NCI-H2029 (cell line): ENCODE measurements around the gene TSPAN11.

ENCODE experiments used
- DNase-seq: peaks from one replicate; lab custom pipeline; 2025; lab: John Stamatoyannopoulos, UW

Gene TSPAN11

GRCh38 chr12:30911207-30911606, 15.3 kb upstream of the TSPAN11 start:
- DNase-seq, result no peak

- no peak for DNase-seq
Observed at GRCh38 chr12:30913323-30913722, 13.2 kb upstream of the TSPAN11 start.

DNA sequence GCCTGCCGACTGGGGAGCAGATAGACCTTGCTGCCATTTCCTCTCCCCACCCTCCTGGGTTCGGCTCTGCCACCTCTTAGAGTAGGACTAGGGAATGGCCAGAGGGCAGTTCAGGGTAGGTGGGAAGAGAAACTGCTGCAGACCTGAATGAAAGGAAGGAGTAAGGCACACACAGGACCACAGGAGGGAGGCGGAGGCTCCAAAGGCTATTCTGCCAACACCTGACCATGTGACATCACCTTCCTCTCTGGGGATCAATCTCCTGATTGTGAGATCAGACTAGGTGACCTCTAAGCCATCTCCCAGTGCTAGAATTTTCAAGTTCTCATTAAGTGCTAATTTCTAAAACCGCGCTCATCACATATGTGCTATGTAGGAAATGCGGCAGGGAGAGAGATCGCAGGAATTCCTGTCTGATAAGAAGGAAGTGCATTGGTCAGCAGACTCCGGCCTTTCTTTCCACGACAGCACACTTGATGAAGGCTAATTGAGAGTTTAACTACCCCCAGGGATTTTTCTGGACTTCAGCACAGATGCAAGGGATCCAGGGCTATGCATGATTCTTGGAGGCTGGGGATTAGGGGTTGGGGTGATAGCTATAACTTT, 11.5 kb upstream of the TSPAN11 start:
- DNase-seq, result no peak

DNA sequence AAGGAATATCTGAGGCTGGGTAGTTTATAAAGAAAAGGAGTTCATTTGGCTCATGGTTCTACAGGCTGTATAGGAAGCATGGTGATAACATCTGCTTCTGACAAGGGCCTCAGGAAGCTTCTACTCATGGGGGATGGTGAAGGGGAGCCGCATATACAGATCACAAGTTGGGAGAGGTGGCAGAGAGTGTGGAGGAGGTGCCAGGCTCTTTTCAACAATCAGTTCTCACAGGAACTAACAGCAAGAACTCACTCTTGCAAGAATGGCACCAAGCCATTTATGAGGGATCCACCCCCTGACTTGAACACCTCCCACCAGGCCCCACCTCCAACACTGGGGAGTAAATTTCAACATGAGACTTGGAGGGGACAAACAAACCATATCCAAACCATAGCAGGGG, 3.5 kb upstream of the TSPAN11 start:
- no peak for DNase-seq

- no peak for DNase-seq
Observed at GRCh38 chr12:30925607-30926242, 823 bp upstream of the TSPAN11 start.

DNA sequence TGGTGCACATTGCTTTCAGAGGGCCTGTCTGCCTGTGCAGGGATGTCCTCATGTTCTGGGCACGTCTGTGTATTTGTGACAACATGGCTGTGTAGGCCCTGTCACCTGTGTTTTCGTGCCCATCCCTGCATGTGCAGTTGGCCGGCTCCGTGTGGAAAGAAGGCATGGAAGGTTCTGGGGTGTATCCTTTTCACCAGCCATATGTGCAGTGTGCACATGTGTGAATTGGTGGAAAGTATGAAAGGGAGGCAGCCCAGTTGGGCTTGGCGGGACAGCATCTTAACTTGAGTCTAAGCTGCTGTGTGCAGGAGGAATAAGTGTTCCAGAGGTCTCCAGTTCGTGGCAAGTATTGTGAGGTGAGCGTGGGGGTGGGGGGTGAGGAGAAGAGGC, 669 bp downstream of the TSPAN11 start:
- DNase-seq, result no peak

GRCh38 chr12:30928356-30929244, 2.1 kb downstream of the TSPAN11 start:
- peak; percentile 45 for DNase-seq

DNA sequence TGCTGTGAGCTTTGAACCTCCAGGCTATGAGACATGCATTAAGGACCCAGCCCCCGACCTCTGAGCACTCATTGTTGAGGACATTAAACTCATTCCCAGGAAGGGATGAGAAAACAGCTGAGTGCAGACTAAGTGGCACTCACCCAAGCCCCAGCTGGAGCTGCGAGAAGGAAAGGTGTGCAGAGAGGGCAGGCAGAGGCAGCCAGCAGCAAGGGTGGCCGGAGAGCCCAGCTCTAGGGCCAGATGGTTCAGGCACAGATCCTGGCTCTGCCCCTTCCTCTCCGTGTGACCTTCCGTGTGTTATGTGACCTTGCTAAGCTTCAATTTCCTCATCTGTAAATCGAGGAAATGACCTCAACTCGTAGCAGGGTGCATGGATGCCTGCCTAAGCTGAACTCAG, 3.7 kb downstream of the TSPAN11 start:
- DNase-seq, result peak; percentile 70

DNA sequence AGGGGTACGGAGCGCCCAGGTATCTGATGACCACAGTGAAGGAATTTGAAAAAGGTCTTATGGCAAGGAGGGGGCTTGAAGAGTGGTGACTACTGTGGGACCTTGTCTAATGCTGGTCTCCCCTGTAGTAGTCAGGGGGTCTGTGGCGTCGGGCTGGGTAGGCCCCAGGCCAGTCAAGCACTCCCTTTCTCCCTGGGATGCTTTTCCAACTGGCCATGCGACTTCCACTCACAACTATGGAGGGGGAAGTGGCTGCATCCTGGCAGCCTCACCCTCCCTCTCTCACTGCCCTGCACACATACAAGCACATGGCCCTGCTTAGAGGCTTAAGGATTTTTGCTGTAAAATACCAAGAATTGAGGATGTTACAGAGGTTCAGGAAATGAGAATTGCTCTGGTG, 4.1 kb downstream of the TSPAN11 start:
- peak; percentile 25 for DNase-seq

GRCh38 chr12:30932881-30933280, 6.3 kb downstream of the TSPAN11 start:
- DNase-seq, result no peak

DNA sequence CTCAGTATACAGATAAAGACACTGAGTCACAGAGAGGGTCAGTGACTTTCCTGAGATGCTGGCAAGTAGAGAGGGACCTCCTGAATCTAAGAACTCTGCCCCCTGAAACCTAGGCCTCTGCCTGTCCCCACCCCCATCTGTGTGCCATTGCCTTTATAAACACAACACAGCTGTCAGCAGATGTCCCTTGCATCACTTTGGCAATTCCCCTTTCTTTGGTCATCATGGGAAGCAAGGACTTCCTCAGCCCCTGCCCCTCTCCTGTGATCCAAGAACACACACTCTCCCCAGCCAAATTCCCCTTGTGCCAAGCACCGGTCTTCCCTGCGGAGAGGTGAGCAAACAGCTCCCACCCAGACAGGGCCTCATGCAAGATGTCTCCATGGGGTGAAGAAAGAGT, 8.3 kb downstream of the TSPAN11 start:
- no peak for DNase-seq

GRCh38 chr12:30936036-30936435, 9.5 kb downstream of the TSPAN11 start:
- no peak for DNase-seq

DNA sequence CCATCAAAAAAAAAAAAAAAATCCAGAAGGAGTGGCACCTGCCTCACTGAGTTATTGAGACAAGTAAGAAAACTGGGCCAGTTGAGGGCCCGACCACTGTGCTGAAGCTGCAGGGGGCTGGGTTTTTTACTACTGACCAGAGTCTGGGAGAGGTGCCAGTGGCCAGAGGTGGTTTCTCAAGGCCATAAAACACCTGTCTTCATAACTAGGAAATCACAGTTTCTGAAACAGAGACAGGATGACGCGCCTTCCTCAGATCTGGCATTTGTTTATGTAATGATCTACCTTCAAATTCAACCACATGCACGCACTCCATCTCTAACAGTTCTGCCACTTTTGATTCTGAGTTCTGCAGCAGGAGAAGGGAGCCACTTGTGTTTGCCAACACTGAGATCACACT, 12.7 kb downstream of the TSPAN11 start:
- peak; percentile 32 for DNase-seq

DNA sequence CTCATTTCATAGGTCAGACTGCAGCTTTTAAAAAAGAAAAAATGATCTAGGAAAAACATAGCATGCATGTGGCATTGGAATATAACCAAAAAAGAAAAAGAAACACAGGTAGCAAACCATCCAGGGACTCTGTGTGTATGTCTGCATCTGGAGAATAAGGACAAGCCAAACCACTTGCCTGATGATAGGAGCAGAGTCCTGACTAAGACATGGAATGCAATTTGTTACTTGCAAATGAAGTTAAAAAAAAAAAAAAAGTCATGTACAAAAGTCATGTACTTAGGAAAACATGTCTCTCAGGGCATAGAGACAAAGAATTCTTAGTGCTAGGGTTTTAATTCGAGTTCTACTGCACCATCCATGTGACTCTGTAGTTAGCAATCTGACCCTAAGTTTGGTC, 15.9 kb downstream of the TSPAN11 start:
- DNase-seq, result no peak

DNA sequence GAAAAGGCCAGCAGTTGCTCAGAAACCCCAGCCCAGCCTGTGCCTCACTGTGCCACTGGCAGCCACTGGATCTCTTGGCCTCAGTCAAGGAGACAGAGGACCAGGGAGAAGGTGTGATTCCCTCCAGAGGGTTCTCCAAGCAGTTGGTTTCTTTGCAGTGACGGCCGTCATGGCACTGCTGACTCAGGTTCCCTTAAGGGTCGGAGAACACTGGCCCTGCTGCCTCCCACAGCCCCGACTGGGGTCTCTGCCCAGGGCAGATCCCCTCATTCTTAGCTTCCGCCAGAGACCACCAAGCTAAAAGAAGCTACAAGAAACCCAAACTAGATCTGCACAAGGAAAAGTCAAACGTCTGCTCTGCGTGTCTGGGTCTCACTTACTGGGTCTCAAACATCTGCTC, 16.4 kb downstream of the TSPAN11 start:
- DNase-seq, result no peak

DNA sequence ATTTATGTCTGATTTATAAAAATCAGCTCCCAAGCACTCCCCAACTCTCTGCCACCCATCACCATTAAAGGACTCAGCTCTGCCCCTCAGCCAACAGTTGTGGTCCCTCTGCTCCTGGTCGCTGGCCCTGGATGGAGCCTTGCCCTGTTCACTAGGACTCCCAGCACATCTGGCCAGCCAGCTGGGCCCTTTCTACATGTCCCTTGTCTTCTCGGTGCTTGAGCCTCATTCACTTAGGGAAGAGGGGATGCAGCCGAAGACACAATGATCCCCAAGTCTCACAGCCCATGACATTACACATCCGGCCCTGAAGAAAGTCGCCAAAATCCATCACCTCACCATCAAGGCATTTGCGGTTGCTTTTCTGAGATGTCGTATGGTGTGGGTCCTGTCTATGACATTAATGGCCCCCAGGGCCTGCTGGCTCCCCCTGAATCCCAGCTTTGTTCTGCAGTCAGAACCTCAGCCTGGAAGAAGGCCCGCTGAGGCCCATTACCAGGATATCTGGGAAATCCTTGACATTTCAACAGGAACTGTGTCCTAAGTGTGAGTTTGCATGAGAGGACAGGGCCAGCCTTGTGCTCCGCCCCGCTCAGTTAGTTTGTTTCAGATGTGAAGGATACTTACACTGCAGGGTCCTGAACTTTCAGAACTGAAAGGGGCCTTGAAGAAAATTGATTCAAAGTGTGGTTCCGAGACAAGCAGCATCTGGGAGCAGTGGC, 19.1 kb downstream of the TSPAN11 start:
- no peak for DNase-seq

DNA sequence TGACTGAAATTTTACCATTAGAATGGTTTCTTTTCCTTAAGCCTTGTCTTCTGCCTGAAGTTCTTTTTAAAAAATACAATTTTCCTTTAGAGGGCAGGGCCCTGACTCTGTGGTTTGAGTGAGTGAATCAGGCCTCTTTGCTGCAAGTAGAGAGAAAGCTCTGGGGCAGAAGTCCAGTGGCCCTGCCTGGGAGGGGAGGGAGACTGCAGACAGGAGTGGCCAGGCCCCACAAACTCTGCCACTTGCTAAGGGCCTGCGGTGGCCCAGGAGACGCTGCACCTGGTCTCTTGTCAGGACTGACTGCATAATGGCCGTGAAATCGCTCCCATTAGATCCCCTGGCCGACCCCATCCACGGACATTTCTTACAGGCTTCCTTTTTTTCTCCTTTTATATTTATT, 25.5 kb downstream of the TSPAN11 start:
- no peak for DNase-seq

- no peak for DNase-seq
Observed at GRCh38 chr12:30953257-30953656, 26.7 kb downstream of the TSPAN11 start.

DNA sequence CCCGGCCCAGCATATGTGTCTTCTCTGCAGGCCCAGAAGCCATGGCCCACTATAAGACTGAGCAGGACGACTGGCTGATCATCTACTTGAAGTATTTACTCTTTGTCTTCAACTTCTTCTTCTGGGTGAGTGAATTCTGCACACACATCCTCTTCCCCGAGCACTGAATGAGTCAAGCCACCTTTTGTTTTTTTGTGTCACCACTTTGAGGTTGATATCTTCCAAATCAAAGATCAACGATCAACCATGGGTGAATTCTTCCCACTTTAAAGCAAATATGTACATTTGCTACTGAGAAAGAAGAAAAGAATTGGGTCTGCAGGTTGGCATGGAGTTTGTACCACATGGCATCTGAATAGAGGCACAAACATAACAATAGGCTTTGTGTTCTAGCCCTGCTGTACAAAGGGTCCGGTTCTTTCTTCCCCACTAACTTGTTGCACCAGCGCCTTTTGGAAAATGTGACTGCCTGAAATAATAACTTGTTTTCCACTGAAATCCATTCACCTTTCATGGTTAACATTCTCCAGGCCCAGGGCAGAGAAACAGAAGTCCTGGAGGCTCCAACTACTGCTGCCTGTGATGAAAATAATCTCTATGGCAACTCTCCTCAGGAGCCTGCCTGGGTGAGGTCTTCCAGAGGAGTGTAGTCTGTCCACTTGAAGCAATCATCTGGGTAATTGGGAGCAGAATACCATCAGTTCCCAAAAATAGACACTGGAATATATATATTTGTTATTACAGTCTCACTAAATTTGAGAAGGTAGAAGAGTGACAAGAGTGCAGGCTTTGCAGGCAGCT, 27.6 kb downstream of the TSPAN11 start:
- no peak for DNase-seq

GRCh38 chr12:30955214-30955613, 28.7 kb downstream of the TSPAN11 start:
- no peak for DNase-seq

DNA sequence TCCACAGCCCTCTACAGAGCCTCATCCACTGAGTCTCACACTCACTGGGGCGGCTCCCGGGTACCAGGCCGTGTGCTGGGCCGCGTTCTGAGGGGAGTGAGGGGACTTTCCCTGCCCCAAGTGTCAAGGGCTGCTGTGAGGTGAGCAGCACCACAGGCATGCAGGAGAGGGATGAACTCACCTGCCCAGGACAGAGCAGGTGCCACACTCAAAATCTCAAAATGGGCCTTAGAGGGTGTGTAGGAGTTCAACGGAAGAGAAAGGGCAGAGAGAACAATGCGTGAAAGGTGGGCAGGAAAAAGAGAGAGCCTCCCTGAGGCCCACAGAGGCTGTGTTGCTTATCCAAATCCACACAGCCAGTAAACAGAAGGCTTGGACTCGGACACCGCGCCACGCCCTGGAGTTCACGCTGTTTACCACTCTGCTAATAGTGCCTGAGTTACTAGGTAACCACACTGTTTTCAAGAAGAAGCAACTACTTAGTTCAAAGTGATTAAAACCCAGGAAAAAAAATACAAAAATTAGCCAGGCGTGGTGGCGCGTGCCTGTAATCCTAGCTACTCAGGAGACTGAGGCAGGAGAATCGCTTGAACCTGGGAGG, 32.7 kb downstream of the TSPAN11 start:
- DNase-seq, result no peak
